CD4-positive, alpha-beta T cell (primary cell): ENCODE data around the gene VWA8. TPM values are rescaled to one million over a fixed set of nuclear protein-coding genes. Genes with fewer than 3 reads are reported as not detected.

Experiments
- ATAC-seq: fragments of 200-7000 bp; cut with Tn5 transposase; one replicate; pipeline ENCODE4 v1.10.0; 2022; ENCODE audit warnings: mild to moderate bottlenecking; ENCODE audit not compliant: poor library complexity
- CTCF ChIA-PET: fragments of 350-600 bp; sonication (Branson Sonifier 250); formaldehyde crosslinking; loops from one replicate; lab custom pipeline; 2021; ENCODE audit warnings: antibody characterized with exemption, inconsistent platforms; lab: Charles Lee
- POLR2A ChIA-PET: fragments of 350-600 bp; sonication (Branson Sonifier 250); formaldehyde crosslinking; loops from one replicate; lab custom pipeline; 2021; ENCODE audit warnings: antibody characterized with exemption, inconsistent platforms; lab: Charles Lee
- DNase-seq, 14 experiments: peaks; one replicate each; pipeline ENCODE4 v3.0.0-alpha.2; 2013 to 2020; ENCODE audit warnings: mixed read lengths in 2 of 14
- H3K27ac ChIP-seq, 2 donors: one replicate each; pipeline versions ENCODE4 v1.5.1 to v1.7.0; 2013; ENCODE audit warnings: low read length in 2 of 2, low read depth in 1 of 2, mild to moderate bottlenecking in 1 of 2
- H3K27me3 ChIP-seq, 2 experiments: 1 replicate in 1 of 2; 2 replicates in 1 of 2; pipeline versions ENCODE4 v1.6.1 to v1.7.0; 2013; ENCODE audit warnings: low read length in 2 of 2, control low read depth in 1 of 2, mild to moderate bottlenecking in 1 of 2, moderate library complexity in 1 of 2; ENCODE audit not compliant: insufficient read depth in 2 of 2, control insufficient read depth in 1 of 2
- H3K36me3 ChIP-seq: one replicate; pipeline ENCODE4 v1.6.1; 2013; ENCODE audit warnings: low read length, control low read depth; ENCODE audit not compliant: insufficient read depth
- H3K4me1 ChIP-seq: one replicate; pipeline ENCODE4 v1.6.1; 2013; ENCODE audit warnings: low read length, control low read depth; ENCODE audit not compliant: insufficient read depth
- H3K4me3 ChIP-seq: one replicate; pipeline ENCODE4 v1.5.1; 2013; ENCODE audit warnings: mild to moderate bottlenecking, low read length, moderate library complexity
- H3K9me3 ChIP-seq, 2 experiments: 1 replicate in 1 of 2; 2 replicates in 1 of 2; pipeline versions ENCODE4 v1.6.1 to v1.7.0; 2013; ENCODE audit warnings: low read length in 2 of 2, mild to moderate bottlenecking in 2 of 2, control low read depth in 1 of 2, moderate library complexity in 1 of 2; ENCODE audit not compliant: control insufficient read depth in 1 of 2, insufficient read depth in 1 of 2
- H3K27ac Mint-ChIP-seq: one replicate; pipeline ENCODE4 v1.8.0; 2020; ENCODE audit warnings: mixed read lengths
- H3K27me3 Mint-ChIP-seq: one replicate; pipeline ENCODE4 v1.8.0; 2021; ENCODE audit warnings: mixed read lengths
- H3K36me3 Mint-ChIP-seq: one replicate; pipeline ENCODE4 v1.8.0; 2021; ENCODE audit warnings: low read depth, mixed read lengths
- H3K4me1 Mint-ChIP-seq: one replicate; pipeline ENCODE4 v1.8.0; 2021; ENCODE audit warnings: low read depth, mixed read lengths
- H3K4me3 Mint-ChIP-seq: one replicate; pipeline ENCODE4 v1.8.0; 2020; ENCODE audit warnings: mild to moderate bottlenecking, mixed read lengths
- H3K9me3 Mint-ChIP-seq: one replicate; pipeline ENCODE4 v1.8.0; 2020; ENCODE audit warnings: mixed read lengths
- intact Hi-C, 2 experiments: fragments of 100-400 bp; cut with DNase I in 1 of 2; cut with micrococcal nuclease in 1 of 2; formaldehyde crosslinking; loops; one replicate each; pipeline versions ENCODE4 v1.15.1 to v1.9.0; 2023 to 2025; cut with DNase I, micrococcal nuclease
- total RNA-seq, 174 experiments: library from RNA in 2 of 174; stranded (reverse) in 2 of 174; gene quantifications; one replicate each; pipeline ENCODE4 v1.2.3 and lab custom pipeline; 2021 to 2026
- TF ChIP-seq, protein P1 (sequence below): fragments of 200-600 bp; IDR thresholded peaks from one replicate; pipeline ENCODE4 v1.8.0; 2022; ENCODE audit warnings: antibody characterized with exemption, mild to moderate bottlenecking

The VWA8 gene
- total RNA-seq, 2 experiments from 2014 or later: 18.7 to 19.0 TPM

DNA sequence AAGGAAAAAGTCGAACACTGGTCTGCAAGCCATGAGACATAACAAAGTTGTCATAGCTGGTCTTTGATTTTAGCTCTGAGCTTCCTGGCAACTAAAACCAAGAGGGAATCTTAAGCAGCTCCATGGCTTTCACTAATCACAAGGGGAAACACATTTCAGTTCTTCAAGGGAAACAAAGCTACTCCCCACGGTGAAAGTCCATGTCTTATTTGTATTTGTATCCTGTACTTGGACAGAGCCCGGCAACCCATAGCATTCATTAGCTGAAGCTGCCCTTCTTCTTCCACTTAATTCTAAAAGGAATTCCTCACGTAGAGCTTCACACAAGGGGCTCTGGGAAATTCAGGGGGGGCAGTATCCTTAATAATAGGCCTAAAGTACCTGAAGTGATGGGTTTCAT lies 374.7 kb downstream of the VWA8 start:
- H3K36me3 ChIP-seq: peaks cover 10% of the 10 kb centered on the region
- DNase-seq (no peak), ATAC-seq (no peak)
- Mint-ChIP-seq H3K4me1 (peaks cover 9% of the 10 kb centered on the region), H3K4me3 (no peak overlapping the region), H3K36me3 (peaks cover 67% of the 10 kb centered on the region), H3K27ac (no peak overlapping the region), H3K27me3 (no peaks in the 10 kb centered on the region), H3K9me3 (no peaks in the 10 kb centered on the region)
- no peak overlapping the region for H3K27ac ChIP-seq
- H3K9me3 ChIP-seq: no peaks in the 10 kb centered on the region
- peaks cover 3% of the 10 kb centered on the region for H3K4me1 ChIP-seq
- no peak overlapping the region for H3K4me3 ChIP-seq
- intact Hi-C loops: loop anchor here (5.0 kb wide), 2 partner anchors 119 to 124 kb away; no protein-coding TSS in a partner anchor
- POLR2A ChIA-PET: interaction anchor here (0.6 kb wide), 1 partner anchor 25 kb away, joined by 3 read pairs; no protein-coding TSS in a partner anchor
- H3K27me3 ChIP-seq: no peaks in the 10 kb centered on the region
- TF ChIP-seq, protein P1, sequence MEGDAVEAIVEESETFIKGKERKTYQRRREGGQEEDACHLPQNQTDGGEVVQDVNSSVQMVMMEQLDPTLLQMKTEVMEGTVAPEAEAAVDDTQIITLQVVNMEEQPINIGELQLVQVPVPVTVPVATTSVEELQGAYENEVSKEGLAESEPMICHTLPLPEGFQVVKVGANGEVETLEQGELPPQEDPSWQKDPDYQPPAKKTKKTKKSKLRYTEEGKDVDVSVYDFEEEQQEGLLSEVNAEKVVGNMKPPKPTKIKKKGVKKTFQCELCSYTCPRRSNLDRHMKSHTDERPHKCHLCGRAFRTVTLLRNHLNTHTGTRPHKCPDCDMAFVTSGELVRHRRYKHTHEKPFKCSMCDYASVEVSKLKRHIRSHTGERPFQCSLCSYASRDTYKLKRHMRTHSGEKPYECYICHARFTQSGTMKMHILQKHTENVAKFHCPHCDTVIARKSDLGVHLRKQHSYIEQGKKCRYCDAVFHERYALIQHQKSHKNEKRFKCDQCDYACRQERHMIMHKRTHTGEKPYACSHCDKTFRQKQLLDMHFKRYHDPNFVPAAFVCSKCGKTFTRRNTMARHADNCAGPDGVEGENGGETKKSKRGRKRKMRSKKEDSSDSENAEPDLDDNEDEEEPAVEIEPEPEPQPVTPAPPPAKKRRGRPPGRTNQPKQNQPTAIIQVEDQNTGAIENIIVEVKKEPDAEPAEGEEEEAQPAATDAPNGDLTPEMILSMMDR: no peak
- CTCF ChIA-PET: interaction anchor here (1.3 kb wide), 1 partner anchor 123 kb away, joined by 3 read pairs; no protein-coding TSS in a partner anchor

GRCh38 chr13:41582027-41582463 lies 378.9 kb downstream of the VWA8 start:
- ChIA-PET POLR2A (no interaction called here), CTCF (no interaction called here)
- TF ChIP-seq, protein P1: no peak
- Mint-ChIP-seq H3K4me1 (peaks cover 16% of the 10 kb centered on the region), H3K27me3 (no peaks in the 10 kb centered on the region), H3K9me3 (no peaks in the 10 kb centered on the region), H3K4me3 (no peak overlapping the region), H3K36me3 (peaks cover 51% of the 10 kb centered on the region), H3K27ac (no peak overlapping the region)
- no peaks in the 10 kb centered on the region for H3K4me1 ChIP-seq
- H3K4me3 ChIP-seq: no peak overlapping the region
- H3K36me3 ChIP-seq: no peaks in the 10 kb centered on the region
- no peaks in the 10 kb centered on the region for H3K27me3 ChIP-seq
- ATAC-seq (no peak), DNase-seq (no peak)
- no peaks in the 10 kb centered on the region for H3K9me3 ChIP-seq
- H3K27ac ChIP-seq: no peak overlapping the region
- intact Hi-C loops: no loop called here

DNA sequence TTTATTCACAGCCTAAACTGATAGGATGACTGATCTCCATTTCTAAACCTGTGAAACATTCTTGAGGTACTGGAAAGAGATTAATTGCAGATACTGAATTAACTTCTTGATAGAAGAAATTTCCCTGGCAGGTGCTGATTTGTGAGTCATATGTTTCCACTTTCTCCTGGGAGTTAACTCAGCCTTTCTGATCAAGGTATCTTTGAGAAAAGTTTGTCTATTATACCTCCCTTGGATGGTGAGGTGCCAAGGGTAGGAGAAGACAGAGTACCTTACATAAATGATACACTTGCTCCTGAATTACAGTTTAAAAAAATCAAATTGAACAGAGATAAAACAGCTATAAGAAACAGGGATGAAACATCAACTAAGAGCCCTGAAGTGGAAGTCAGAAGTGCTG lies 380.6 kb downstream of the VWA8 start:
- intact Hi-C loops: no loop called here
- Mint-ChIP-seq H3K36me3 (peaks cover 55% of the 10 kb centered on the region), H3K9me3 (no peaks in the 10 kb centered on the region), H3K4me3 (no peak overlapping the region), H3K4me1 (peaks cover 16% of the 10 kb centered on the region), H3K27me3 (no peaks in the 10 kb centered on the region), H3K27ac (no peak overlapping the region)
- ChIA-PET CTCF (no interaction called here), POLR2A (no interaction called here)
- no peaks in the 10 kb centered on the region for H3K36me3 ChIP-seq
- TF ChIP-seq, protein P1: no peak
- H3K27me3 ChIP-seq: no peaks in the 10 kb centered on the region
- ATAC-seq: no peak
- H3K9me3 ChIP-seq: no peaks in the 10 kb centered on the region
- H3K4me1 ChIP-seq: no peaks in the 10 kb centered on the region
- H3K4me3 ChIP-seq: no peak overlapping the region
- no peak for DNase-seq
- H3K27ac ChIP-seq: no peak overlapping the region
